NCI-H2081 (cell line): ENCODE data around the gene ATP11A.
"Not testable (repeated sequence)": the region's sequence is repeated elsewhere in the genome, so short reads cannot be mapped to it uniquely, and the experiment has no call there.

Experiments used
- DNase-seq, 2 experiments: peaks; one replicate each; lab custom pipeline; 2025; lab: John Stamatoyannopoulos, UW

ATP11A gene

DNA sequence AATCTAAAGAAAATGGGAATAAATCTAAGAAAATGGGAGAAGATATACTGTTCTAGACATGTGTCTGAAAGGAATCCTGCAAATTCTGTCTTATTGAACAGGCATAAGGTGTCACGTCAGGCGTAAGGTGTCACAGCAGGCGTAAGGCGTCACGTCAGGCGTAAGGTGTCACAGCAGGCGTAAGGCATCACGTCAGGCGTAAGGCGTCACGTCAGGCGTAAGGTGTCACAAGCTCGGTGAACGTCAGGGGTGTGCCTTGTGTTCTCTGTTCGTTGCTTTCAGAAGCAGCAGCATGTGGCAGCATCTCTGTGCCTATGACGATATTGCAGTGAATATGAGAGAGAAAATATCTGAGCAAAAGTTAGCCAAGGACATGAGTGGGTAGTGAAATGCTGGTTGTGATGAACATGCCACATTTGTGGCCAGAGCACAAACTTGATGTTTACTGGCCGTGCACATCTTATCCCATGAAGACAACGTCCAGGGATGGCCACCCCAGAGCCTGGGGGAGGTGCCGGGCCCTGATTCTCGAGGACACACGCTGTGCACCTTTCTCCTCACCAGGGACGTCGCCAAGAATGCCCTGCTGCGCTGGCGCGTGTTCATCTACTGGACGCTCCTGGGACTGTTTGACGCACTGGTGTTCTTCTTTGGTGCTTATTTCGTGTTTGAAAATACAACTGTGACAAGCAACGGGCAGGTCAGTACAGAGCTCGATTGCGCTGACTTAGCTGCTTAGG, 172.2 kb downstream of the ATP11A start:
- DNase-seq = no peak

DNA sequence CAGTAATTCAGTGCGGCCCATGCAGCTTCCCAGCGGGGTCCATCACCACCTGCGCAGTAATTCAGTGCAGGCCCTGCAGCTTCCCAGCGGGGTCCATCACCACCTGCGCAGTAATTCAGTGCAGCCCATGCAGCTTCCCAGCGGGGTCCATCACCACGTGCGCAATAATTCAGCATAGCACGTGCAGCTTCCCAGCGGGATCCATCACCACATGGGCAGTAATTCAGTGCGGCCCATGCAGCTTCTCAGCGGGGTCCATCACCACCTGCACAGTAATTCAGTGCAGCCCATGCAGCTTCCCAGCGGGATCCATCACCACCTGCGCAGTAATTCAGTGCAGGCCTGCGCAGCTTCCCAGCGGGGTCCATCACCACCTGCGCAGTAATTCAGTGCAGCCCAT, 173.5 kb downstream of the ATP11A start:
- DNase-seq = not testable (repeated sequence)

- not testable (repeated sequence) for DNase-seq
Measured at GRCh38 chr13:112865478-112865877, 175.6 kb downstream of the ATP11A start.

GRCh38 chr13:112867301-112867711, 177.5 kb downstream of the ATP11A start:
- DNase-seq = no peak

- DNase-seq = no peak
Measured at GRCh38 chr13:112868308-112868707, 178.5 kb downstream of the ATP11A start.

GRCh38 chr13:112869202-112870050, 179.6 kb downstream of the ATP11A start:
- DNase-seq = no peak

- no peak for DNase-seq
Measured at GRCh38 chr13:112870051-112870331, 180.2 kb downstream of the ATP11A start.

GRCh38 chr13:112870737-112871287, 181.0 kb downstream of the ATP11A start:
- DNase-seq = no peak

- no peak for DNase-seq
Measured at GRCh38 chr13:112871742-112872141, 181.9 kb downstream of the ATP11A start.

- peak; percentile 39 to 52 for DNase-seq
Measured at GRCh38 chr13:112872657-112873631, 183.1 kb downstream of the ATP11A start.

- peak; percentile 18 to 64 for DNase-seq
Measured at GRCh38 chr13:112873851-112874750, 184.3 kb downstream of the ATP11A start.

- DNase-seq = no peak
Measured at GRCh38 chr13:112874751-112875300, 185.0 kb downstream of the ATP11A start.

- DNase-seq = no peak
Measured at GRCh38 chr13:112875627-112876026, 185.8 kb downstream of the ATP11A start.

DNA sequence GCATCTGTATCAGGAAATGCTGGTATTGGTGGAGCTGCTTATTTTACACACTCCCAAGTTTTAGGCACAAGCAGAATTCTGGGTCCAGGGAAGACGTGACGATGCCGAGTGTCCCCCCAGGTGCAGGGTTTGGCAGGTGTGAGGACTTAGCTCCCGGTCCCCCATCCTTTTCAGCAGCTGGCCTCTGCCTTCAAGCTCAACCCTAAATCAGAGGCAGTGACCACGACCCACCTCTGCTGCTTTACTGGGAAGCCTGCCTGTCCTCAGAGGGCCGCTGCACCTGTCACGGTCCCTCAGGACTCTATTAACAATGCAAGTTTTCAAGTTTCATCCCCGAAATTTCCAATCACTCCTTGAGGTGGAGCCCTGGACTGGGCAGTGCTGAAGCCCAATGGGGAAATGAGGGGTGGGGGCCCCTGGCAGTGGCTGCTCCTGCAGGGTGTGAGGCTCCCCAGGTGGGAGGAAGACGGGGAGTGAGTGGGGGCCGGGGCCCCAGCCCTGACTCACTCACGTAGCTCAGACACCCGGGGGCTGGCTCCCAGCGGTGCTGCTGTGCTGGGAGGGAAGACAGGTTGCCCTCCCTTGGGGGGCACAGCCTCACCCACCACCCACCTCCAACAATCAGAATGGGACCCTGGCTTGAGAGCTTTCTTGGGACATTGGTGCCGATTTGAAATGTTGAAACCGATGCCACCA, 186.6 kb downstream of the ATP11A start:
- DNase-seq = no peak

DNA sequence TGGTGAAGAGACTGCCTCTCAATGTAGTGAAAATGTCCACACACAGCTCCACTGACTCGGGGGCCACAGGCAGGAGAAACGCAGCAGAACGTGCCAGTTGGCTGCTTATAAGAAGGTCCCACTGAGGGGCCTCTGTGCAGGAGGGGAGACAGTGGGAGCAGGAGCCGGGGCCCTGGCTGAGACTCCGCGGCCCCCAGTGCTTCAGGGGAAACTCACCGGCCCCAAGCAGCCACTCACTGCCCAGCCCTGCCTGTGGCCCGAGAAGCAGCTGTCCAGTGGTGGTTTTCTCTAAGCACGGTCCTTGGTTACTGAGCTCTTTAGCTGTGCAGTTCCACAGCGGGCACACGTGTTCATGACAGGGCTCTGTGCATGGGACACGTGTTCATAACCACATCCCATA, 187.2 kb downstream of the ATP11A start:
- DNase-seq = no peak

GRCh38 chr13:112877539-112877938, 187.7 kb downstream of the ATP11A start:
- no peak for DNase-seq

- no peak for DNase-seq
Measured at GRCh38 chr13:112877976-112878955, 188.4 kb downstream of the ATP11A start.

- no peak for DNase-seq
Measured at GRCh38 chr13:112879283-112879833, 189.5 kb downstream of the ATP11A start.
